Hepatic stellate cell (primary cell): ENCODE measurements around the gene FGFRL1.

Experiments used
- DNase-seq: peaks from one replicate; pipeline ENCODE4 v3.0.0; 2011; ENCODE audit warnings: low spot score

Gene FGFRL1

DNA sequence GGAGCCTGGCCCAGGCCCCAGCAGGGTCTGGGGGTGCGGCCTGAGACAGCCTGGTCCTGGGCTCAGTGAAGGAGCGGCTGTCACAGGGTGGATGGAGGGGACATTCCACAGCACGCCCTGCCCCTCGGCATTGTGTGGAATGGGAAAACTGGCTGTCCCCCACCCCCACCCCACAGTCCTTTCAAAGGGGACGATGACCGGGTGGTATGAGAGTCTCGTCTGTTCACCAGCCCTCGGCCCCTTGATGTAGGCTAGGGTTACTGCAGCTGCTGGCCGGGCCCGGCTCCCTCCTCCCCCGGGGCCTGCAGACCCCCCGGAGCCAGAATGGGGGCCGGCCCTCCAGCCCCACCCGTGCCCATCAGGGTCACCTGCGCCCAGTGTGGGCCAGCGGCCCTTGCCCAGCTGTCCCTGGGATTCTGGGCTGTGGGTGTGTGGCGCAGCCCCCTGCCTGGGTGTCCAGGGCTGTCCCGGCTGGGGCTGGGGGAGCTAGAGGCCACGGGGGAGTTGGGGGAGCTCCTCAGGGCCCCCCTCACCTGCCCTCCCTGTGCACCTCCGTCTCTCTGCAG is 11.7 kb downstream of the FGFRL1 start:
- DNase-seq, result no peak

DNA sequence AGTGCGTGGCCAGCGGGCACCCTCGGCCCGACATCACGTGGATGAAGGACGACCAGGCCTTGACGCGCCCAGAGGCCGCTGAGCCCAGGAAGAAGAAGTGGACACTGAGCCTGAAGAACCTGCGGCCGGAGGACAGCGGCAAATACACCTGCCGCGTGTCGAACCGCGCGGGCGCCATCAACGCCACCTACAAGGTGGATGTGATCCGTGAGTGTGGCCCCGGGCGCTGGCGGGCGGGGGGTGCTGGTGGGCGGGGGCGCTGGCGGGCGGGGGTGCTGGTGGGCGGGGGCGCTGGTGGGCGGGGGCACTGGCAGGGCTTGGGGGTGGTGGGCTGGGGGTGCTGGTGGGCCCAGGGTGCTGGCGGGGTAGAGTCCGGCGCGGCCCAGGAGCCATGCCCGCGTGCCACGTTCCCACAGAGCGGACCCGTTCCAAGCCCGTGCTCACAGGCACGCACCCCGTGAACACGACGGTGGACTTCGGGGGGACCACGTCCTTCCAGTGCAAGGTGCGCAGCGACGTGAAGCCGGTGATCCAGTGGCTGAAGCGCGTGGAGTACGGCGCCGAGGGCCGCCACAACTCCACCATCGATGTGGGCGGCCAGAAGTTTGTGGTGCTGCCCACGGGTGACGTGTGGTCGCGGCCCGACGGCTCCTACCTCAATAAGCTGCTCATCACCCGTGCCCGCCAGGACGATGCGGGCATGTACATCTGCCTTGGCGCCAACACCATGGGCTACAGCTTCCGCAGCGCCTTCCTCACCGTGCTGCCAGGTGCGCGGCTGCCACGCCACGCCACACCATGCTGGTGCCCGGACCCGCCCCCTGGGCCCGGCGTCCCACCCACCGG is 12.7 kb downstream of the FGFRL1 start:
- no peak for DNase-seq

DNA sequence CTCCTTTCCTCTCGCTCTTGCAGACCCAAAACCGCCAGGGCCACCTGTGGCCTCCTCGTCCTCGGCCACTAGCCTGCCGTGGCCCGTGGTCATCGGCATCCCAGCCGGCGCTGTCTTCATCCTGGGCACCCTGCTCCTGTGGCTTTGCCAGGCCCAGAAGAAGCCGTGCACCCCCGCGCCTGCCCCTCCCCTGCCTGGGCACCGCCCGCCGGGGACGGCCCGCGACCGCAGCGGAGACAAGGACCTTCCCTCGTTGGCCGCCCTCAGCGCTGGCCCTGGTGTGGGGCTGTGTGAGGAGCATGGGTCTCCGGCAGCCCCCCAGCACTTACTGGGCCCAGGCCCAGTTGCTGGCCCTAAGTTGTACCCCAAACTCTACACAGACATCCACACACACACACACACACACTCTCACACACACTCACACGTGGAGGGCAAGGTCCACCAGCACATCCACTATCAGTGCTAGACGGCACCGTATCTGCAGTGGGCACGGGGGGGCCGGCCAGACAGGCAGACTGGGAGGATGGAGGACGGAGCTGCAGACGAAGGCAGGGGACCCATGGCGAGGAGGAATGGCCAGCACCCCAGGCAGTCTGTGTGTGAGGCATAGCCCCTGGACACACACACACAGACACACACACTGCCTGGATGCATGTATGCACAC is 13.6 kb downstream of the FGFRL1 start:
- DNase-seq, result no peak

DNA sequence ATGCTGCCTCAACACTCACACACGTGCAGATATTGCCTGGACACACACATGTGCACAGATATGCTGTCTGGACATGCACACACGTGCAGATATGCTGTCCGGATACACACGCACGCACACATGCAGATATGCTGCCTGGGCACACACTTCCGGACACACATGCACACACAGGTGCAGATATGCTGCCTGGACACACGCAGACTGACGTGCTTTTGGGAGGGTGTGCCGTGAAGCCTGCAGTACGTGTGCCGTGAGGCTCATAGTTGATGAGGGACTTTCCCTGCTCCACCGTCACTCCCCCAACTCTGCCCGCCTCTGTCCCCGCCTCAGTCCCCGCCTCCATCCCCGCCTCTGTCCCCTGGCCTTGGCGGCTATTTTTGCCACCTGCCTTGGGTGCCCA is 14.7 kb downstream of the FGFRL1 start:
- DNase-seq, result no peak

DNA sequence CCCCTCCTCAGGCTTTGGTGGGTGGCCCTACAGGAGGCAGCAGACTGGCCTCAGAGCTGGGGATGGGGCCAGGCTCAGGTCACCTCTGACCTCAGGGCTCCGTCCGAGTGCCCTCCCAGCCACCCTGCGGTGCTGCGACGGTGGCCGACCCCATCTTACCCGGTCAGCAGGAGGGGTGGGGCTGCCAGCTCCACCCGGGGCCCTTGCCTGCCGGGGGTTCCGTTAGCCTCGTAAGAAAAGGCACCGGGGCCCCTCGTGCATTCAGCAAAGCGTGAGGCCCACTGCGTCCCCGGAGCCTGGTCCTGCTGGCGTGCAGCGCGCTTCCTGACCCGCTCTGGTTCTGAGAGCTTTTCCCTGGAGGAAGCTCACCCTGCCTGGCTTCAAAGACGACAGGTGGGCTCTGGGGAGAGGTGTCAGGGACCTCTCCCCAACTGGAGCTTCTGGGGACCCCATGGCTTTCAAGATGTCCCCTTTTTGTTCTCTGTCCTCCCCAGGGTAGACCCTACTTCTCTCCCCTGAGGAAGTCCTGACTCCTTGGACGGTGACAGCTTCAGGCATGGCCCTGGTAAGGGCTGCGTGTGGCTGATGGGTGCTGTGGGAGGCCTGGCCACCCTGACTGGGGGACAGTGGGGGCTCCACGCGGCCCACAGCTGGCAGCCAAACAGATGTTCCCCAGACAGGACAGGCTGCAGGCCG is 15.9 kb downstream of the FGFRL1 start:
- no peak for DNase-seq

DNA sequence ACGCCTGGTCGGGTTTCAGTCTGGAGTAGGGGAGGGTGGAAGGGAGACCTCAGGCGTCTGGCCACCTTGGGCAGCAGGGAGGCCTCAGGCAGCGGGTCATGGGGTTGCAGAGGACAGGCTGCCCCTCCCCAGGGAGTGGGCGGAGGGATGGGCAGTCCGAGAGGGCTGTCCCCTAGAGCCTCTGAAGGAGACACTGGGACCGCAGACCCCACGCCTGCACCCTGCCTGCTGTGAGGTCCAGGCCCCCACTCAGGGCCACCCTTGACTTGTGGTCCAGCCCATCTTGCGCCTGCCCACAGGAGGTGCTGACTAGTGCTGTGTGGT is 16.5 kb downstream of the FGFRL1 start:
- no peak for DNase-seq

DNA sequence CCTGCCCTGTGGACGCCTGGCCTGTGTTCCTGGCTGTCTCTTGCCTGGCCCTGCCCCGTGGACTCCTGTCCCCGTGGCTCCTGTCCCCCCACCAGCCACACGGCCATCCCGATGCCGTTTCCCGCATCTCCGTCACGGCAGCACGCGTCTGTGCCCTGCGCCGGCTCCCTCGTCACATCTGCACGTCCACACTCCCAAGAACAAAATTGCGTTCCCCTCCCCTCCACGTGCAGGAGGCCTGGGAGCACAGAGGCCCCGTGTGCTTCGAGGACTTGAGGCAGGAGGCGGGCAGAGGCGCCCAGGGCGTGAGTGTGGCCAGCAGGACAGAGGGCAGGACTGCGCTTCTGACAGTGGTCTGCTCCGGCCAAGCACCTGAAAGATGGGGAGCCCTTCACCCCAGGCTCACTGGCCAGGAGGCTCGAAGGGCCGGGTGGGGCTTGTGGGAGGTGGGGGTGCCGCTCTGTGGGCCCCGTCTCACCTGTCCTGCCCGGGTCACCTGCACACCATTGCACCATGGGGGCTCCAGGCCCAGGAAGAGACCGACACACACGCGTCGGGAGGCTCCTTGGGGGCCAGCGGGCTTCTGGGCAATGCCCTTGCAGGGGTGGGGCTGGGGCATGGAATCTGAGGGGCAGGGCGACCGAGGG is 17.3 kb downstream of the FGFRL1 start:
- no peak for DNase-seq

DNA sequence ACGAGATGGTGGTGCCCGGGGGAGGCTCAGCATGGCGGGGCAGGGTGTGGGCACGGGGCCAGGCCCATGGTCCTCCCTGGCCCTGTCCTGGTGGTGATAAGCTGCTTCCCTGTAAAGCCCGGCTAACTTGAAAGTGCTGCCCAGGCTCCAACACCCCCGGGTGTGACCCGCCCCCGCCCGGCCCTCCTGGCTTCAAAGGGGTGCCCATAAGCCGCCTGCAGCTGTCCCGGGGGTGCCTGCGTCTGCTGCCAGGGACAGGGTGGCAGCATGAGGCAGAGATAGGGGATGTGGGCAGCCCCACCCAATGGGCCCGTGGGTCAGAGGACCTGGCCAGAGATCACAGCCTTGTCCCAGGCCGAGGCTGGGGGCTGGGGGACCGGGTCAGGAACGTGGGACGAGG is 18.1 kb downstream of the FGFRL1 start:
- DNase-seq, result no peak

DNA sequence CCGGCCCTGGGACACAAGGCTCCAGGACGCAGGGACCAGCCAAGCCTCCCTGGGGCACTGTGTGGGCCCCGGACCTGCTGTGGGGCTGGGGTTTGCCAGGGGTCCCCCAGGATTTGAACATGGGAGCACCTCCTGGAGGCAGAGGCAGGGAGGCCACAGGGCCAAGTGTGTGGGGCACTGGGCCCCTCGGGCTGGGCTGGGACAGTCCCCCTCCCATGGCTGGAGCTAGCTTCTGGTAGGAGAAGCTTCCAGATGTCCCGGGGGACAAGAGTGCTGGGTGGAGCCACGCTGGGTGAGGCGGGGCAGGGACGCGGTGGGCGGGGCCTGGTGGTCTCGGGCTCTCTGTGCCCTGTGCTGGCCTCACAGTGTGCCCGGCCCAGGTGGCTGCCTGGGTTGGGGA is 18.6 kb downstream of the FGFRL1 start:
- no peak for DNase-seq

DNA sequence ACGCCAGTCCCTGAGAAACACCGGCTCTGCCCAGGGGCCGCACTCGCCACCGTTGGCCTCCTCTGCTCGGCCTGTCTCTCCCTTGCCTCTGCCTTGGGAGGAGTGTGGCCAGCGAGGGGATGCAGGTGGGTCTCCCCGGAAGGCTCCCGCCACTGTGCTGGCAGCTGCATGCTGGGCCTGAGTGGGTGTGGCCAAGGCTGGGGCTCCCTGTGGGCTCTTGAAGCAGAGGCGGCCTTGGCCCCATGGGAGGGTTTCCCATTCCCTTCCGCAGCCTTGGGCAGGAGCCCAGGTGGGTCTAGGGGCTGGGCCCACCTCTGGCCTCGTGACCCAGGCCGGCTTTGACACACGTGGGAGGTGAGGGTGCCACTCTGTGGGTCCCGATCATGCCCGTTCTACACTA is 19.1 kb downstream of the FGFRL1 start:
- no peak for DNase-seq

DNA sequence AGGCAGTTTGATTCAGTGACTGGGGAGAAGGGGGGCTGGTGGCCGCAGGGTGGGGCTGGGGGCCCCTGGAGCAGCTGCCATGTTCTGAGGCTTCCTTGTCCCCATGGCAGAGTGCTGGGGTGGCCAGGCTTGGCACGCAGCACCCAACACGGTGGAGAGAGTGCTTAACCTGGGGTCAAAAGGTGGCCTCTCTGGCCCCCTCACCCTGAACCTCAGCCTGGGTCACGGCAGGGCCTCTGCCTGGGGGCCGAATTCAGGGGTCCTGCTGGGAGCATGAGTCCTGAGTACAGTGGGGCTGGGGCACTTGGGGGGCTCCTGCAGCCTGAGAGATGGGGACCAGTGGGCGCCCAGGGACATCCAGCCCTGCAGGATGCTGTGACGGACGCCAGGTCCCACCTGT is 19.9 kb downstream of the FGFRL1 start:
- no peak for DNase-seq

DNA sequence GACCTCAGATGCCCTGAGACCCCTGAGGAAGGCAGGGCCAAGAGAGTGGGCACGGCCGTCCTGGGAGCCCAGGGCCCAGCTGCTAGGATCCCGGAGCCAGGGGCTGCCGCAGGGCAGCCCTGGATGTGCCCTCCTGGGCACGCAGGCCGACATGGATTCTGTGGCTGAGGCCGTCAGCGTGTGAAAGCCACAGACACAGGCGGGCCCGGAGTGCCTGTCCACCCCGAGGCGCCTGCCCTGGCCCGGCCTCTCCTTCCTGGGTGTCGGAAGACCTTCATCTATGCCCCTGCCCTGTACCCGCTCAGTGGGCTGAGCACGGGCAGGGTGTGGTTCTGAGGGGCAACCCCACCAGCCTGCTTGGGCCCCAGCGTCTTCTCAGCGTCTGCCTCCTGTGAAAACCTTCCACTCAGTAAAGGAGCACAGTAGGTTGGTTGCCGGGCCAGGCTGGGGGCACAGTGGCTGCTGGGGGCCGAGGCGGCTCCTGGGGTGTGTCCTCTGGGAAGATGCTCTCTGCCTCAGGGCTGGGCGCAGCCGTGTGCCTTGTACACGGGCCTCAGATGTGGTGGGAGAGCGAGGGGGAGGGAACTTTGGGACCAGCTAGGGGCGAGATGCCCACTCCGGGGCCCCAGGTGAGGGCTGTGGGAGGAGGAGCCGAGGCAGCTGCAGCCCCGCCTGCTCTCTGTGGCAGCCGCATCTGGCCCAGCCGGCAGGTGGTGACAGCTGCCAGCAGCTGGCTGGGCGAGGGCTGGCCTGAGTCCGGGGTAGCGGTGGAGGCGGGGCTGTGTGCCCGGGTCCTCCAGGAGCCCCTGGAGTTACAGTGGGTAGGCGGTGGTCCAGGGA is 20.8 kb downstream of the FGFRL1 start:
- no peak for DNase-seq

DNA sequence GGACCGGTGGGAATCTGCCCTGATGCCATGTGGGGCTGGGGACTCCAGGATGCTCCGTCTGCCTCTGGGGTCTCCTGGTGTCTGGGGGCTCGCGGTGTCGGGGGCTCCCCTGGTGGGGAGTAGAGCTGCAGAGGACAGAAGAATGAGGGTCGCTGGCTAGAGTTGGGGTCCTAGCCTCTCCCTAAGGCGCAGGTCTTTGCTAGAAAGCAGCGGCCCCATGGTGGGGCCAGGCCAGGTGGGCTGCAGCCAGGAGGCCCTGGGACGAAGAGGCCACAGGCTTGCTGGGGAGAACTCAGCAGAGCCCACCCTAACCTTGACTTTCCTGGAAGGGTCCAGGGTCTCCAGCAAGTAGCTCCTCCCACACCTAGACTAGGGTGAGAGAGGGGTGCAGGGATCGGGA is 21.4 kb downstream of the FGFRL1 start:
- no peak for DNase-seq

DNA sequence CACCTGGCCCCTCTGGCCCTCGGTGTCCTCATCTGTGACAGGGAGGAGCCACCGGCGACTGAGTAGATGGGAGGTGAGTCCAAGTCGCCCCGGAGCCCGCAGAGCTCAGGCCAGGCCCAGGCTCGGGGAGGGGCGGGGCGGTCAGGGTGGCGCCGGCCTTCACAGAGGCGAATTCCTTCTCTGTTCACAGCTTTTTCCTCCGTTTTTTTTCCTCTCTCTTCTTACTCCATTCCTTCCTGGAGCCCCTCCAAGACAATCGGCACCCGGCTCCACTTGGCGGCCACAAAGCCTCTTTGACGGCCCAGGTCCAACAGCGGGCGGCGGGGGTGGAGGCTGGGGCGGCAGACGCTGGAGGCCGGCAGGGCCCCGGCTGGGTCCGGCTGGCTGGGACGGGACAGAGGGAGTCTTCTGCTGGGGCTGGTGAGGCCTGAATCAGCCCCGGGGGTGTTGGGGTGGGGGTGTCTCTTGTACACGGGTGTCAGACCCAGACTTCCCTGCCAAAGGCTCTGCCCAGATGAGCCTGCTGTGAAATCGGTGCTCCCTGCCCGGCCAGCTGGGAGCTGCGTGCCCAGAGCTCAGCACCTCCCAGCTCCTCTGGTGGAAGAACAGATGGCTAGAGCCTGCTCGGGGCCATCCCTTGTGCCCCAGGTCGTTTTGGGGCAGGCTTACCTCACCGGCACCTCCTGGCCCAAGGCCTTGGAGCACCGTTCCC is 22.6 kb downstream of the FGFRL1 start:
- peak; percentile 58 for DNase-seq

DNA sequence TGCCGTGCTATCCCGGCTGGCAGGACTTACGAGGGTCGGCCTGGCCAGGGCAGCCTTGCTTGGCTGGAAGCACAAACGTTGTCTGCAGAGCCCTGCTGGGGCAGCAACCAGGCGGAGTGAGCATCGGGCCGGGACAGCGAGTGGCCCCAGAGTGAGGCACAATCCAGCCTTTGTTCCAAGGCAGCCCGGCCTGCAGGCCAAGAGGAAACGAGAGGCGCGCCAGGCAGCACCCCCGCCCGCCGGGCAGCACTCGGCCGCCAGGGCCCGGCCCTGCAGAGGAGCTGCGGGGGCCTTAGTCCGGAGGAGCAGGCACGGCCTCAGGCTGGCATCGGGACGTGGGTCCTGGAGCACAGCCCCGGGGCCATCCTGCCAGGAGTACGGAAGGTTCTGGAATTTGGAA is 24.1 kb downstream of the FGFRL1 start:
- no peak for DNase-seq

DNA sequence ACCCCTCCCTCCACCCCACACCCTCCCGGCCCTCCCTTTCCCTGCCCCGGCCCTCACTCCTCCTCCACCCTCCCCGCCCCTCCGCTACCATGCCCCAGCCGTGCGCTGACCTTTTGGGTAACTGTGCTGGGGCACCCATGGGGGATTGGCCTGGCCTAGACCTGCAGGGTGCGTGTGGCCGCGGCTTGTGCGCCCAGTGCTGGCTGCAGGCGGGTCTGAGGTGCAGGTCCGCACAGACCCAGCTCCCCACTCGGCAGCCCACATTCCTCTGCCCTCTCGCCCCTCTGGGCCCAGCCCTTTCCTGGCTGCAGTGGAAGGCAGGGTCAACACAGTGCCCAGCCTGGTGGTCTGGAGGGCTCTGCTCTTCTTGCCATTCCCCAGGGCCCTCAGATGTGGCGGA is 24.7 kb downstream of the FGFRL1 start:
- DNase-seq, result no peak

DNA sequence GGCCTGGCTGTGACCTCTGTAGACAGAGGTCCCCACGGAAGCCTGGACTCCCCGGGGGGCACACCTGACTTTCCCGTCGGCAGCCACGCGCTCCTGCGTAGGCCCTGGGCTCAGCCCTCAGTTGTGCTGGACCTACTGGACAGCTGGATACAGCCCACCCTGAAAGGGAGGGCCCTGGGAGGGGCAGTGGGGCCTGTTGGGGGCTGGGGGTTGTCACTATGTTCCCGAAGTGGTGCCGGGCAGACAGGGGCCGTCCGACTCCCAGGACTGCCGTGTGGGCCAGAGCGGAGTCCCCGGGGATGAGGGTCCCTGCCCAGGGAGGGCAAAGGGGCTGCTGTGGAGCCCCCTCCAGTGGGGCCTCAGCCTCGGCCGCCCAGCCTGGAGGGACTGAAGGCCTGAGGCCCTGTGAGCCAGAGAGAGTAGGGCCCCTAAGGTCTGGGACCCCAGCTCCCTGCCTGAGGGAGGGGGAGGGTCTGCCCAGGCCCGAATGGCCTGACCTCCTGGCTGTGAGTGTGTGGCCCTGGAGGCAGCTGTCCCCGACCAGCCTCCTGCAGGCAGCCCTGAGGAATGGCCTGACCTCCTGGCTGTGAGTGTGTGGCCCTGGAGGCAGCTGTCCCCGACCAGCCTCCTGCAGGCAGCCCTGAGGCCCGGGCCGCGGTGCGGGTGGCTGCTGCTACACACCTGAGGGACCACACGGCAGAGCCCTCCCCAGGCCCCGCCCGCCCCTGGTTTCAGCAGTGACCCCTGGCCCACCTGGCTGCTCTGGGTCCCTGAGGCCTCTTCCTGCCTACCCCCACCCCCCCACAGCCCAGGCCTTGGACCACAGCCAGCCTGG is 25.8 kb downstream of the FGFRL1 start:
- no peak for DNase-seq

DNA sequence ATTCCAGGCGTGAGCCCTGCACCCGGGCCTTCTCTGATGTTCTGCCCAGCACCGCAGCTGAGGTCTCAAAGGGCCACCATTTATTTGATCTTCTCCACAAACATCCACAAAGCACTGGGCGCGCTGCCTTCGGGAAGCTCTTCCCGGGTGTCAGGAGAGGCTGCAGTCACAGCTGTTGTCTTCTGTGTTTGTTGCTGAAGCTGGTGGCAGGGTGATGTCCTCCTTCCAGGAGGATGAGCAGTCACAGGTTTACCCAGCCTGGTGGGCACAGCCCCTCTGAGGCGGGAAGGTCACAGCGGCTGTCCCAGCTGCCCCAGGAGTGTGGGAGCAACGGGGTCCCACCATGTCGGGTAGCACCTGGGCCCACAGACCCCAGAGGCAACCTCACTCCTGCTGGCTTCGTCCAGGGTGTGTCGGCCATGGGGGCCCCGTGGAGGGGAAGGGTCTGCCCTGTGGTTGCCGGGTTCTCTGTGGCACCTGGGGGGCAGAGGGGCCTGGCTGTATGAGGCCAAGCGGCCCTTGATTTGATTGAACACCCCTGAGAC is 27.6 kb downstream of the FGFRL1 start:
- DNase-seq, result no peak

DNA sequence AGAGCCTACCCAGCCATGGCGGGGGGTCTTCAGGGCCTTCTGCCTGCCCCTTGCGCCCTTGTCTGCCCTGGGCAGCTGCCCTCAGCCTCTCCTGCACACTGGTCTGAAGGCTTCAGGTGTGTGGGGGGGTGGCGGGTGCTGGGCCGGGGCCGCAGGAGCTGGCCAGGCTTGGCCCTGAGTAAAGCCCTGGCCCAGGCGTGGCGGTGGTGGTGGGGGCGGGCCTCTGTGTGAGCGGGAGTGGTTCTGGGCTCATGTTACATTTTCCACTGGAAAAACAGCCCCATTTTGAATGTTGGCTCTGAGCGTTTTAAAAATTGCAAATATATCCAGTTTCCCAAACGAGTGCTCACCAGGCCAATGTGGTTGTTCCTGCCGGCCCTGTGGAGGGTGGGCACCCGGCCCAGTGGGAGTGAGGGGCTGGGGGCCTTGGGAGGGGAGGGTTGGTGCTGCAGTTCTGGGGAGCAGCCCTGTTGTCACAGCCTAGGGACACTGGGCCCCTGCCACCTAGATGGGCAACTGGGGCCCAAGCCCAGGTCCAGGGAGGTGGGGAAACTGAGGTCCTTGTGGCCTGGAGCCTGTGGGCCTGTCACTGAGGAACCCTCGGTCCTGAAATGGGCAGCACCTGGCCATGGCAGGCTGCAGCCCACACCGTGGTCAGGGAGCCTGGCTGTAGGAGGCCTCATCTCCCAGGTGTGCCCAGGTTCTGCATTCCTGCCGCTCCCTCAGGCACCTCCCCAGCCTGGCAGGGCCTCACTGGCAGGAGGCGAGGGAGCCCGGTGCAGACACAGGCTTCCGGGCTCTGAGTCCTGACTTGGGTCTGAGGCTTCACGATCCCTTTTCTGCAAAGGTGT is 28.3 kb downstream of the FGFRL1 start:
- no peak for DNase-seq
